GM18498 (cell line): ENCODE measurements around the gene CAMK4.
A peak's percentile ranks its signal among the peaks of the same experiment; 100 is the strongest.

Source experiments
- ATAC-seq: cut with Tn5 transposase; IDR thresholded peaks from one replicate; pipeline ENCODE4 v1.9.1; 2021; ENCODE audit warnings: mild to moderate bottlenecking, moderate library complexity; ENCODE audit not compliant: unreplicated experiment

The CAMK4 gene

GRCh38 chr5:111478898-111479297, 254.7 kb downstream of the CAMK4 start:
- ATAC-seq = no peak

GRCh38 chr5:111480346-111480745, 256.2 kb downstream of the CAMK4 start:
- no peak for ATAC-seq

- no peak for ATAC-seq
These were observed 261.9 kb downstream of the CAMK4 start for GRCh38 chr5:111486055-111486454.

- no peak for ATAC-seq
These were observed 262.7 kb downstream of the CAMK4 start for GRCh38 chr5:111486926-111487325.

GRCh38 chr5:111488353-111488752, 264.2 kb downstream of the CAMK4 start:
- no peak for ATAC-seq

DNA sequence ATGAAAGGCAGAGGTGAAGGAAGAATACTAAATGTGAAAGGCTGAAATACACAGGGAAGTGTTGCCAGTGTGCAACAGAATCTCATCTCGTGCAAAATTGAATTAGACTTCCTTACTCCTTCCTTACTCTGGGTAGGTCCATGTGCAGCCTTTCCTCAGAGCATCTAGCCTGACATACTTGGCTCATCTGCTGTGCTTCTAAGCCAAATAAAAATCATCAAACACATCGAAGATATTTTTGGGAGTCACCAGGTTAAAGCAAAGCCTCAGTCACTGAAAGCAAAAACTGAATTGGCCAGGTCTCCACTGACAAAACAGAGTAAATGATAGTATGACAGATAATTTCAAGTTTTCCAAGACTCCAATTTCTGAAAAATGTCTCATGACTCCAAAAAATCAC, 268.8 kb downstream of the CAMK4 start:
- ATAC-seq = no peak

DNA sequence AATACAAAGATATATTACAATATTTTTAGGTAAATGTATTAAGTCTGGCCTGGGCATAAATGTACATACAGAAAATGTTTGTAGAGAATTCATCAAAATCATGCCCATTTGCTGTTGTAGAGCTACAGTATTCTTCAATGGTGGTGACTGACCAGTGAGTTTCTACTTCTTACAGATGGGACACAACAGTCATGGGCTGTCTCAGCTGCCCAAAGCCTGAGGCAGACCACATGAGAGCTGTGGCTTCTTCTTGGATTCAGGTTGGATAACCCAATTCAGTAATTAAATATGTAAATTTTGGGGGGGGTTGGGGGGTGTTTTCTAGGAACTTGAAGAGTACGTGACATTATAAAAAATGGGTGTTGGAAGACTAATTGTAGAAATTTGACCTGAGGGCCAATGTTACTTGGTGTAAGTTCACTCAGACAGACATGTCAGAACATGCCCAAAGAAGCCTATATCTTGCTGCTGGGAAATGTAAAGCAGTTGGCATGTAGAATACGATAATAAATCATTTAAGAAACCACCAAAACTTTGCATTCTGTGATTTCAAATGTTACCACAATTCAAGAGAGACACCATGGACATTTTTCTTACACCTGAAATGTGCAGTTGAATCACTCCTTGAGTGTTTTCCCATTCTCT, 270.3 kb downstream of the CAMK4 start:
- peak; percentile 64 for ATAC-seq

GRCh38 chr5:111495159-111495558, 271.0 kb downstream of the CAMK4 start:
- no peak for ATAC-seq

GRCh38 chr5:111498346-111498745, 274.2 kb downstream of the CAMK4 start:
- no peak for ATAC-seq

- no peak for ATAC-seq
These were observed 278.8 kb downstream of the CAMK4 start for GRCh38 chr5:111502956-111503355.

DNA sequence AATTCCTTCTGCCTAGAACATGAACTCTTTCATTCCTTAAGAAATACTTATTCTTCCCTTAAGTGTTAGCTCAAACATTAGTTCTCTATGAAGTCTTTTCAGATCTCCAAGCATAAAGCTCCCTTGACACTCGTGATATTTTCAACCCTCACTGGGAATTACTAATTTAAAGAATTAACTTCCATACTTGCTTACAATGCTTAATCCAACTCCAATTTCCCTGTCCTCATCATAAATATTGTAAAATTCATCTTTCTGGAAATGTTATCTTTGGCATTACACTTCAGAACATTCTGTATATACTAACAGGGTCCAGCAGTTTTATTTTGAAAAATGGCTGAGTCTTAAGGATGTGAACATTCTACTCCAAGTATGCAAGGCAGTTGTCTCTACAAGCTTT, 280.9 kb downstream of the CAMK4 start:
- ATAC-seq = no peak

DNA sequence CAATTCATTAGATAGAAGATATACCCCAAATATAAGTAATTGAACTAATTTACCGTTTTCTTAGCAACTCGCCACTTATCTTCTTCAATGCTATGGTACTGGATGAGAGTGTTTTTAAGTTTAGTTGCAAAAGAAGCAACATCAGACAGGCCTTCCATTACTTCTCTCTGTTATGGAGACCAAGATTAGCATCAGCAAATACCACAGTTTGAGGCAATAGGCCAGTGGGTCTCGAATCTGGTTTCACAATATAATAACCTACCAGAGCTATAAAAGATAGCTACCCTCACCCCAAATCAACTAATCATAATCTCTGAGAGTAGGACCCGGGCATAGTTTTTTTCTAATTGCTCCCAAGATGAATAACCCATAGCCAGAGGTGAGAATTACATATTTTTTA, 283.1 kb downstream of the CAMK4 start:
- no peak for ATAC-seq

DNA sequence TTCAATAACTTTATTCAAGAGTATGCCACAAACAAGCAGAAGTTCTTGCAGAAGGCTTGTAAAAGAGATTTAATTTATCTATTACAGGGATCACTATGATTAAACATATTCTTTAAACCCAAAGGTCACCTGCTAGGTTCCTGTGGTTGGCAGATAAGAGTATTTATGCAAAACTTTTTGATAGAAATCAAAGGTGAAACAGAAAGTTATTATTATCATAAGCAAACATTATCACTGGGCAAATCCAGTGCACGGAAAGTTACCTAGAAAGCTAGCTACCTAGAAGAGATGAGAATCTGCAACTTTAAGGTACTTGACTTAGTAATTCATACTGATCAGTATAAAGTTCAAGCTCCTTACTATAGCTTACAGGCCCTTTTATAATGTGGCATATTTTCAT, 284.9 kb downstream of the CAMK4 start:
- no peak for ATAC-seq

DNA sequence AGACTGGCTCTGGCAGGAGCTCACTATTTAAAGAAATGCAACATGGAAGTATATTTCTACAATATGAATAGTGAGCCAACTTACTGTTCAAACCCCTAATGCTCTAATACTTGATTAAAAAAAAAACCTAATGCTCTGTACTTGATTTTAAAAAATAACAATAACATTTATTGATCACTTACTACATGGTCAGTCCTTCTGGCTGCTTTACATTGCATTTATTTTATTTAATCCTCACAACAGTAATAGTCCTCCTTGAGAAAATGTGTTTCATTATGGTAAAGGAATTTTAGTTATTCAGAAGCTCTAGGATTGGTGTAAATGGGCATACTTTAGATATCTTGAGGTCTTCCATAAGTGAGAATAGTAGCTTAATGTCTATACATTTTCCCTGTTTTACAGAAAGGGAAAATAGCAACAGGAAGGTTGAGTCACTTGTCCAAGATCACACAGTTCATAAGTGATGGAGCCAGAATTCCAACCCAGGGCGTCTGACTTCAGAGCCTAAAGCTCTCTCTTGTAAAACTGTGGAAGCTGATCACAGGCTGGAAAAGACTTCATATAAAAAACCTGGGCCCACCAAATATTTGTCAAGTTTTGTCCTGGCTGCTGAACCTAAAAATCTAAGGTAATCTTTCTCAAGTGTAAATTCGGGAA, 287.1 kb downstream of the CAMK4 start:
- no peak for ATAC-seq

GRCh38 chr5:111511831-111512374, 287.7 kb downstream of the CAMK4 start:
- ATAC-seq = peak; percentile 10

DNA sequence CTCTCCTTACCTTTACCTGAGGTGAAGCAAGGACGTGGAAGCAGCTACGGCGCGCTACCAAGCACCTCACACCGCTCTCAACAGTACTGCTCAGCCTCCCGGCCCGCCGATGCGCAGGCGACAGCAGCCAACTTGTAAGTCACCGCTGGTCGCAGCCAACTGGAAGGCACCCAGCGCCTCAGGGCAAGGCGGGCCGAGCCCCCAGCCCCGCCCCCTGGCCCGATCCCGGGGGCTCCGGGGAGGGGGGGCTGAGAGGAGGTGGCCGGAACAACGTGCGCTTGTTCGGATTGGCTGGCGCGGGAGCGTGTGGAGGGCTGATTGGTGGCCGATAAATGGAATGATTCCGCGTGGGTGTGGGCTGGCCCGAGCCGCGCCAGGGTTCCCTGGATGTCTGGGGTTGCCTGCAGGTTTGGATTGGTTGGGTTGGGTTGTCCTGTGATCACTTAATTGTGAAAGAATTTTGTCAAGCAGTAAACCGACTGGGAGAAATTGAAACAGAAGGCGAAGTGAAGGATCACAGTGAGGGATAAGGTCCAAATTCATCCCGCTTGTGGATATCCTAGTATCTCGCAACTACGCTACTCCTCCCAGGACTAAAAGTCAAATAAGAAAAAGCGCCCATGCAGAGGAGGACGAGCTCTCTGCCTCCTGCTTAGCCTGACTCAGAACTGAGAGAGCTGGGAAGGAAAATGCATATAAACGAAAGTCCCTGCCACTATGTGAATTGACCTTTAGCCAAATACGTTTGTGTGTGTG, 288.4 kb downstream of the CAMK4 start, which contains the start of gene STARD4:
STARD4 (minus strand) TSS at position 161 of the 756 bp plus-strand sequence. CDS start 5,102 bp downstream, outside the sequence.
- ATAC-seq = peak; percentile 93

DNA sequence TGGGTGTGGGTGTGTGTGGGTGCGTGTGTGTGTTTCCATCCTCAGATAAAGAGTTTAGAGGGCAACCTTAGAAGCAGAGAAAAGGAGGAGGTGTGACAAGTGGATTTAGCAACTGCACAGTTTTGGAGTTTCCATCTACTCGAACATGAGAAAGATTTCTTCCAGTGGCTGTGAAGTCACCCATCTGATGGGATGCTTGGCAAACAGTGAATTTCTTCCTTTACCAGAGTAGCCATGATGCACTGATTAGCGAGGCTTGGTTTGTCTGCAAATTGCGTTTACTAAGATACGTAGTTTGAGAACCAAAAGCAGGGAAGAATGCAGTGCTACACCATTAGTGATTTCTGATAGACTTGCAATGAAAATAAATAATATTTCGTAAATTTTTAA, 288.9 kb downstream of the CAMK4 start:
- no peak for ATAC-seq

DNA sequence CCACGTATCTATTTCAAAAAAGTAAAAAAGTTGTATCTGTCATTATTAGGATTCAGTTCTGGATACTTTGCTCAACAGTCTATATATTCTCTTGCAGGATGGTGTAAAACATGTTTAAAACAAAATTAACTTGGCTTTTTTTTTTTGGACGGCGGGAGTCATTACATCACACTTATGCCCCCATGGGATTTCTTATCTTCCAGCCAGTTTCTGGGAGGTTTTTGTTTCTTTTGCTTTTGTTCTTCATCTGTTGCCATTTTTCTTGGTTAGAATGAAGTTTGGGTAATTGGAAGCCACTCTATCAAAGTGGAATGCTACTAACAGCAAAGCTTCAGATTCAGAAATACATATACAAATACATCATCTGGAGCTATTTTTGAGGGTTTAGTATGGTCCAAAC, 289.9 kb downstream of the CAMK4 start:
- ATAC-seq = no peak

DNA sequence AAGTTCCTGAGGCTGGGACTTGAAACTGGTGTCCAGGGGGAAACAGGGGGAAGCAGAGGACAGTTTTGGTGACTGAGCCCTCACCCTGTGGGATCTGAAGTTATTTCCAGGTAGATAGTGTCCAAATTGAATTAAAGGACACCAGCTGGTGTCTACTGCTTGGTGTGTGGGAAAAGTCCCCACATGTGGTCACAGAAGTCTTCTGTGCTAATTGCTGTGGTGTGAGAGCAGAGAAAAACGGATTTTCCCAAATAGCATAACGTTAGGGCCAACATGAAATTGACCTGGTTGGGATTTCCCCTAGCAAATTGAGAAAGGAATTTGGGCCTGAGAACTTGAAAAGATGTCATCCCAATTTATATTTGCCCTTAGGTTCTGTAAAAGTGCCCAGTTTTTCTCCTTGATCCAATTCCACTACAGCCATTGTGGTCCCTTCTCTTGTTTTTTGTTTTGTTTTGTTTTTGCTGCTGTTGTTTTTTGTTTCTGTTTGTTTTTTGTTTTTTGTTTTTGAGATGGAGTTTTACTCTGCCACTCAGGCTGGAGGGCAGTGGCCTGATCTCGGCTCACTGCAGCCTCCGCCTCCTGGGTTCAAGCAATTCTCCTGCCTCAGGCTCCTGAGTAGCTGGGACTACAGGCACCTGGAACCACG, 293.8 kb downstream of the CAMK4 start:
- no peak for ATAC-seq

DNA sequence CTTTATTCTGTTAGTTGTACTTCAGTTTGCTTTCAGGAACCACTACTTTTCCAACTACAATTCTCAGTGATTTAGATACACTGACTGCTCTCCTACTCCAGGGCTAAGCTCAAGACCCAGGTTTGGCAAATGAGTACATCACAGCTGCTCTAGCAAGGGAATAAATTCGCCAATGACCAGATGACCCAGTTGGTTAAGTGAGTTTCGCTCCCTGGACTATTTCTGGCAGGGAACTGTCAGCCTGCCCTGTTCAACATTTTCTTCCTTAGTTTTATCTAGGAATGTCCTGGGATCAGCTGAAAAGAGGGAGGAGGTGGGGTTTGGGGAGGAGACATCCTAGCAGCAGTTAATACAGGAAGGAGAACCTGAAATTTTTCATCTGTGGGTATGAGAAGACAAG, 294.6 kb downstream of the CAMK4 start:
- no peak for ATAC-seq

DNA sequence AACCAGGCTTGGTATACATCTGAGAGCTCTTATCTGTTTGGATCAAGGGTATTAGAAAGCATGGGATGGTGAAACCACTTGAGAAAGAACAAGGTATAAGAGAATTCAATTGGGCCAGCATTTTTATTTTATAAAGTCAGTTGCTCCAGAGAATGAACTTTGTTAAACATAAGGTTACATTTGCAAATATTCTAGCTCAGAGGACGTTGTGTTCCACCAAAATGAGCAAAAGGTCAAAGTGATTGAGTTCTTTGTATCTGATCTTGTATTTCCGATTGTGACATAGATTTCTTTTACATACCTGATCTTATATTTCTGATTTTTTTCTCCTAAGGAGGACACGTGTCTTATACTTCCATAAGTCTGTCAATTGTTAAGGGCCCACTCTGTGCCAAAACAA, 296.7 kb downstream of the CAMK4 start:
- no peak for ATAC-seq
